Measurements from ENCODE around the gene DLG5.
"Not testable (repeated sequence)": the region's sequence is repeated elsewhere in the genome, so short reads cannot be mapped to it uniquely, and the experiment has no call there.

Gene DLG5

DNA sequence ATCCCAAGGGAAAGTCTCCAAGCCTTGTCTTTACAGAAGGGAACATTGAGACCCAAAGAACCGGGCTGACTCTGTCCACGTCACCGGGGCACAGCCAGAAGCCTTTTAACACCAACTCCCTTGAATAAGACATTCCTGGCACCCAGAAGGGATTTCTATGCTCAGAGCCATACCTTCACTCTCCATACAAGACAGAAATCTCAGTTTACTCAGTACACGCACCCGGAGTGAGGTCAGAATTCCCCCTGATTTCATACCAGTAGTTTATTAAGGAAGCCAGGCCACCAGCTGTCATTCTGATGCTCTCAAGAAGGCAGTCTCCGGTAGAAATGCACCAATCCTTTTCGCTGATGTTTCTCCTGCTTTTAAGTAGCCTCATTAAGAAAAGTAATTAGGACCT lies 154.7 kb downstream of the DLG5 start:
- no peak for DNase-seq (ENCODE audit: low read depth in 1 of 2, low spot score in 1 of 2)

DNA sequence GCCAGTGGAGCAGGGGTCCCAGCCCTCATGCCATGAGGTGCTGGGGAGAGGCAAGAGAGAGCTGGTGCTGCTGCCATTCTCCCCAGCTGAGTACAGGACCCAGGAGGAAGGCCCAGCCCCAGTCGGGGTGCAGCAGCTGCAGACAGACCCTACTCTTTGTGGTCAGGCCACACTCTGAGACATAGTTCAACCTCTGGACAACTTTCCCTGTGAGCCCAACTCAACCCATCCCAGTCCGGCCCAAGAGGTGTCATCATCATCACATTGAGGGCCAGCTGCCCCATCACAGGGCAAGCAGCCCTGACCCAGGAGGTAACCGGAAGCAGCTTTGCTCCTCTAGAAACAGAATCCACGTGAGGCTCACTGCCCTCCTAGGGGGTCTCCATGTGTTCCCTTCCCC lies 155.1 kb downstream of the DLG5 start:
- no peak for DNase-seq (ENCODE audit: low read depth in 1 of 2, low spot score in 1 of 2)

DNA sequence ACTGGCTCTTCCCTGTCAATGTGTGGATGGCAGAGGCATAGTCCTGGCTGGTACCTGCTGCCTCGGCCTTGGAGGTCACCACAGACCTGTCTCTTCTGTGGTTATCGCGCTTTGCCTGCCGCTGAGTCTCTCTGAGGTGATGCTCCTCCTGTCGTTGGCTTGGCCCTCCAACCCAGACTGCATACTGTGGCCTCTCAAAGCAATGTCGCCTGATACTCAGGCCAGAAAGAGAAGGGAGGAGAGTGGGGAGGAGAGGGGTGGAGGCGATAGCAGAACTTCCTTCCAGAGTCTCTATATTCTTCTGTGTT lies 155.7 kb downstream of the DLG5 start:
- no peak for DNase-seq (ENCODE audit: low read depth in 1 of 2, low spot score in 1 of 2)

DNA sequence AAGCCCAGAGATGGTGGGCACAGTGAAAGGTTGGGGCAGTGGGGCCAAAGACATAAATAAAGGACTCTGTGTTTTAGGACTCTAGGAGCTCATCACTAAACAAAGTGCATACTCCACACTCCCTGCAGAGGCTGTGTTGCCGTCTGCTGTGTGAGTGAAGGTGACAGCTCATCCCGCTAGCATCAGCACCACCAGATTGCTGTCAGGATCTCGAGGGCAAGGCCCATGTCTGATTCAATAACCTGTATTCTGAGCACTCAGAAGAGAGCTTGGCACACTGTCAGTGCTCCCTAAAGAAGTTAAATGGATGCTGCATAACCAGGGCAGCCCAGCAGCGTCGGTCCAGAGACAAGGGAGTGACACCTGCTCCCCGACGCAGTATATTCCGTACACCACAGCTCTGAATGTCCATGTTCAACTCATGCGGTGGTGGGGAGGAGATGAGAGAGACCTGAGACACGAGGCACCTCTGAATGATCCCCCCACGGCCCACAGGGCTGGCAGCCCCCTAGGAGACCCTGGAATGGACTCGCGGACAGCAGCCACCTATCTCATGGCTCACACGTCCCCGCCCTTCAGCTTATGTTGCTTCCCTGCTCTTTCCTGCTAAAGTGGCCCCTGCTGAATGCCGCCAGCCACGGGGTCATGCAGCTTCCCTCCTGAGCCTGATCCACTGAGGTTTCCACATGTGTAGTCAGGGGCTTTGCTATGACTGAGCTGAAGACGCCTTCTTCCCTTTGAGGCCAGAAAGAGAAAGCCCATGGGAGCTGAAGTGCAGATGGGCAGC lies 156.3 kb downstream of the DLG5 start:
- DNase-seq (ENCODE audit: low read depth in 1 of 2, low spot score in 1 of 2) = no peak

DNA sequence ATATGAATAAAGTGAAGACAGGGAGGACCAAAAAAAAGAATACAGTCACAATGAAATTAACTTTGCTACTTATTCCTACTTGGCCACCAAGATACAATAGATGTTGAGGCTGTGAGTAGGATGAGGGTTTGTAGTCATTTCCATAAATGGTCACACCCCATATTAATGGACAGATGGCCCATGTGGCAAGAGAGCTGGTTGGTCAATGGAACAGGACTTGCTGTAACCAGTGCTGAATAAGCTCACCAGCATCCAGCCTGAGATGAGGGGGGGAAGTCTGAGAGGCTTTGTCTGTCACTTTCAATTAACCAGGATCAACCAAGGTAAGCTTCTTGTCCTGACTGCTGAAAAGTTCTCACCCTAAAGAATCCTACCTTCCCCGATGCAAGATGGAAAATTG lies 158.5 kb downstream of the DLG5 start:
- DNase-seq (ENCODE audit: low read depth in 1 of 2, low spot score in 1 of 2) = no peak

DNA sequence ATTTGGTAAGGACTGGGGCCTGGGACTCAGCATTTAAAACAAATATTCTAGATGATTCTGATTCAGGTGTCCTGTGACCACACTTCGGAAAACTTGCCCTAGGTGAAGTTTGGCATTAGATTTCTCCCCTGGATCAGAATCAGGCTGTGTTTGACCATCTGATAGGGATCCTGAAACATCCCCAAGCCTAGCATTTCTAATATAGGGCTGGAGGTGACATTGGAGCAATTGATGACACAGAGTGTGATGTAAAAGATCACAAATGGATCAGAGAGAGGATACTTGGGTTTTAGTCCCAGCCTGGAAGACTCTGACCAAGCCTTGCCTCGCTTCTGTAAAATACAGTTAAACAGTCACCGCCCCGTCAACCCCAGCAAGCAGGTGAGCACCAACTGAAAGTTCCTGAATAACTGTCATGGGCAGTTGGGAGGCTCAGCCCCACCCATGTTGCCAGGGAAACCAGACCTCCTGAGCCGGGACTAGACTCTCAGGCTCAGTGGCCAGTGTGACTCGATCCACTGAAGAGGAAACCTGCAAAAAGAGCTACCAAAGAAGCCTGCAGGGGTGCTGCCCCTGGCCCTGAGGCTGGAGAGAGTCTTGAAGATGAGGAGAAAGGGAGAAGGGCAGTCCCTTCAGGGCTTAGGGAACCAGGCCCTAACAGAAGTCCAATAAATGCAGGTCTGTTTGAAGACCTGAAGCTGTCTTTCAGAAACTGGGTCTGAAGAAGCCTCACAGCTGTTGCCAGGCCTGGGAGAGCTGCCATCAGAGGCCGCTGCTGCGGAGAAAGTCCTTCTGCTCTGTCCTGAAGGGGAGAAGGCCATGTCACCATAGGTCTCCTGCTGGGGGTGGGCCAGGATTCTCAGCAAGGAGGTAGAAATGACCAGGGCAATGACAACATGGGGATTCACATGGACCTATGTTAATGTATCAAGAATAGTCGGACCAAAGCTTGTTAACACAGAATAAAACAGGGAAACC lies 162.8 kb downstream of the DLG5 start:
- DNase-seq (ENCODE audit: low read depth in 1 of 2, low spot score in 1 of 2) = no peak

DNA sequence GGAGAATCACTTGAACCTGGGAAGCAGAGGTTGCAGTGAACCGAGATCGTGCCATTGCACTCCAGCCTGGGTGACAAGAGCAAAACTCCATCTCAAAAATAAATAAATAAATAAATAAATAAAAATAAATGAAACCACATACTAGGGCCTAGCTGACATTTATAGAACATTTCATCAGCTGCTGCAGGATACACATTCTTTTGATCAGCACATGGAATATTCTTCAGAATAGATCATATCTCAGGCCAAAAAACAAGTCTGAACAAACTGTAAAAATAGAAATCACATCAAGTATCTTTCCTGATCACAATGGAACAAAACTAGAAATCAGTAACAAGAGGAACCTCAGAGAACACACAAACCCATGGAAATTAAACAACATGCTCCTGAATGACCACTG lies 168.1 kb downstream of the DLG5 start:
- DNase-seq (ENCODE audit: low read depth in 1 of 2, low spot score in 1 of 2) = not testable (repeated sequence)

DNA sequence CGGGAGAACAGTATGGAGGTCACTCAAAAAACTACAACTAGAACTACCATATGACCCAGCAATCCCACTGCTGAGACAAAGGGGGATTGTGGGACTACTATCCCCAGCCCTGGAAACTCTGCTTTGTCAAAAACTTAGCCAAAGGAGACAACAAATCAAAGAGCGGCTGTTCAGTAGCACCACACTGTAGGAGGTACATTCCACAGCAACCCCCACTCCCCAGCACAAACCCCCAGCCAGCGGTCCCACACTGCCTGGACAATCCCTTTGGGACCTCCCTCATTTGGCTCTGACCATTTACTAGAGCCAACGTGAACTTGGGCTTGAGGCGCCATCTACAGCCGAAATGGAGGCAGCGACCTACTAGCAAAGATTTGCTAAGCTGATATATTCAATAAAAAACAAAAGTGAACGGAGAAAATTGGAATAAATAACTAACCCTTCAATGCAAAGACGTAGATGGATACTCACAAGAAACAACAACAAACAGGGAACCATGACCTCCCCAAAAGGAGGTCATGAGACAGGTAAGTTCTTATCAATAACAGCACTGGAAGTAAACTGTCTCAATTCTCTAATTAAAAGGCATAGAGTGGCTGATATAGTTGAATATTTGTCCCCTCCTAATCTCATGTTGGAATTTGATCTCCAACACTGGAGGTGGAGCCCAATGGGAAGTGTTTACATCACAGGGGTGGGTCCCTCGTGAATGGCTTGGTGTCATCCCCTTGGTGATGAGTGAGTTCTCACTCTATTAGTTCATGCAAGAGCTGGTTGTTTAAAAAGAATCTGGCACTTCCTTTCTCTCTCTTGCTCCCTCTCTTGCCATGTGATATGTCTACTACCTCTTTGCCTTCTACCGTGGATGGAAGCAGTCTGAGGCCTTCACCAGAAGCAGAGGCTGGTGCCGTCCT lies 170.0 kb downstream of the DLG5 start:
- DNase-seq (ENCODE audit: low read depth in 1 of 2, low spot score in 1 of 2) = no peak

DNA sequence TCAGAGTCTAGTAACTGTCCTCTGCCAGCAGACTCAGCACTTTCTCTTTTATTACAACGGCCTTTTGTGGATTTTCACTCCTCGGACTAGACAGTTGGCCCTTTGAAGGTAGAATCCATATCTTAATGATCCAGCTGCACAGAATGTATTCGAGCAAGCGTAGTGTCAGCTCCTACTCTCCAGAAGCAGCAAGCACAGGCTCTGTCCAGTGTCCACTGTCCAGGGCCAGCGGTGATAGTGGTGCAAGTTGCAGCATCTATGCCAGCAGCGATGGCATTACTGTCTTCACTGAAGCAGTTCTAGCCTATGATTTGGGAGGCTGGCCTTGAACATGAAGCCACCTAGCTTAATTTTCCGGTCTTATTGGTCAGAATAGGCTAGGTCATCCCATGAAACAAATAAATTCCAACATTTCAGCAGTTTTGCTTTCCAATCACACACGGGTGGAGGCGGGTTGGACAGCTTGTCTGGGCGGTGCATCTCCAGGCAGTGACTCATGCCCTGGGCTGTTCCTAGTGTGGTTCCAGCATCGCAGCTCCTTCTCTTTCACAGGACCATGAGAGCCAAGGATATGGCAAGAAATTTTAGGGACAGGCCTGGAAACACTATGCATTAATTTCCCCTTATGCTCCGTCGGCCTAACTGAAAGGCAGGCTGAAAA lies 180.4 kb downstream of the DLG5 start:
- DNase-seq (ENCODE audit: low read depth in 1 of 2, low spot score in 1 of 2) = no peak

DNA sequence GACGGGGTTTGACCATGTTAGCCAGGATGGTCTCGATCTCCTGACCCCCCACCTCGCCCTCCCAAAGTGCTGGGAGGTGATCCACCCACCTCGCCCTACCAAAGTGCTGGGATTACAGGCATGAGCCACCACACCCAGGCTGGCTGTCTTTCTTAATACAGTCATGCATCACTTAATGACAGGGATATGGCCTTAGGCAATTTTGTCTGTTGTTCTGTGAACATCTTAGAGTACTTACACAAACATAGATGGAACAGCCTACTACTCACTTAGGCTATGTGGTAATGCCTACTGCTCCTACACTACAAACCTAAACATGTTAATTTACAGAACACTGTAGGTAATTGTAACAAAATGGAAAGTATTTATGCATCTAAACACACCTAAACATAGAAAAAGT lies 182.3 kb downstream of the DLG5 start:
- no peak for DNase-seq (ENCODE audit: low read depth in 1 of 2, low spot score in 1 of 2)

DNA sequence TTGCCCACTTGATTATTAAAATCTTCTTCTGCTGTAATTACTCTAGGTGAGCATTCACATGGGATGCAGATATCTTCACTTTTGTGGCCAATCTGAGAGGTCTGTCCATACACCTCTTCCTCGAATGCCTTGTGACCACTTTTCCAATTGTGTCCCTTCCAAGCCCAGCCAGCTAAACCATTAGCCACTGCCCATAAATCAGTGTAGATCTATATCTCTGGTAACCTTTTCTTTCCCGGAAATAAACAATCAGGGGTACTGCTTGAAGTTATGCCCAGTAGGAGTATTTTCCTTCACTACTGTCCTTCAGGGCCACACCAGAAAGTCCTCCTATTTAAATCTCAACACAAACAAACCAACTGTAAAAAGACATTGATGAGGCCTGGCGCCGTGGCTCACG lies 184.4 kb downstream of the DLG5 start:
- no peak for DNase-seq (ENCODE audit: low read depth in 1 of 2, low spot score in 1 of 2)

DNA sequence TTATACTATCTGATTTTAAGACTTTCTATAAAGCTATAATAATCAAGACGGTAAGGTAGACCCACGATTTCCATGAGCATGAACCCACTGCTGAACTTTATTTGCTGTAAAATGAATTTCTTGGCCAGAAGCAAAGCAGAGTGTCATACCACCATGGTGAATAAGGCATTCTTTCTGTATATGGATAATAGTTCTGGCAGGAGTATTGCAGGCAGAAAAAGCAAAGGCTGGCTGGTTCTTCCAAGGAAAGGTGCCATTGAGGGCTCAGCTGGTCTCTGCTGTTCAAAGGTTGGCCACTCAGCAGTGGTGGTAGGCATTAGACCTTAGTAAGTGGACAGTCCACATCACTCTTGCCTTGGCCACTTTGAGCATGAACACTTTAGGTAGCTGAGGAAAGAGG lies 184.8 kb downstream of the DLG5 start:
- DNase-seq (ENCODE audit: low read depth in 1 of 2, low spot score in 1 of 2) = no peak
